ENCODE data around the gene RTN4RL1.
A peak's percentile ranks its signal among the peaks of the same experiment; 100 is the strongest.
"Not testable (repeated sequence)": the region's sequence is repeated elsewhere in the genome, so short reads cannot be mapped to it uniquely, and the experiment has no call there.

Gene RTN4RL1

DNA sequence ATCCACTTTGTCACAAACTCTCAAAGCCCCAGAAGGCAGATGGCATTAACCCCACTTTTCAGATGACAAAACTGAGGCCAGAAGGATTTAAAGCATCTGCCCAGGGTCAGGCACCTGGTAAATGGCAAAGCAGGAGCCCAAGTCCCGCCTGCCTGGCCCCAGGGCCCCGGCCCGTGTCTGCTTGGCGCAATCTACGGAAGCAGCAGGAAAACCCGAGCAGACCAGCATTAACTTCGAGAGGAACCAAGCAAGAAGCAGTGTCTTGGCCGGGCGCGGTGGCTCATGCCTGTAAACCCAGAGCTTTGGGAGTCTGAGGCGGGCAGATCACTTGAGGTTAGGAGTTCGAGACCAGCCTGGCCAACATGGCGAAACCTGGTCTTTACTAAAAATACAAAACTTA is 21.6 kb downstream of the RTN4RL1 start:
- no peak for DNase-seq (ENCODE audit: low read depth)

DNA sequence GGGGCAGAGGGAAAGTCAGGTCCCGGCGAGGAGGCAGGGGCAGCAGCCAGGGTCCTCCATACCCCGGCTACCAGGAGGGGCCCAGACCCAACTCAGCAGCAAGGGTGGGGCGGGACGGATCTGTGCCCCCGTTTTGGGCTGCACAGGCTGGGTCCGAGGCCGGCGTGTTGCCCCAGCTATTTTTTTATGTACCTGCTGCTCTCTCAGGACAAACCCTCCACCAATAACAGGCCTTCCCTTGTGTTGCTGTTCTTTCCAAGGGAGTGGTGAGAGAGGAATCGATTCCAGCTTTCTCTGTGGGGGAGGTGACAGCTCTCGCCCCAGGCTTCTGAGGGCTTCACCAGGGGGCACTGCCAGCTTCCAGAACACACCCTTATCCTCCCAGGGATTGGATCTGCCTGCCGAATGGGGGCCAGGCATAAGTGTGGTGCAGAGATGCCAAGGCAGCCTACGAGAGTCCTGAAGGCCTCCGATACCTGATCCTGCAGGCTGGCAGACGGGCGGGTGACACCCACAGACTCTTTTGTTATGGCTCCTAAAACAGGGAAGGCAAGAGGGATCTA is 22.3 kb downstream of the RTN4RL1 start:
- no peak for DNase-seq (ENCODE audit: low read depth)

DNA sequence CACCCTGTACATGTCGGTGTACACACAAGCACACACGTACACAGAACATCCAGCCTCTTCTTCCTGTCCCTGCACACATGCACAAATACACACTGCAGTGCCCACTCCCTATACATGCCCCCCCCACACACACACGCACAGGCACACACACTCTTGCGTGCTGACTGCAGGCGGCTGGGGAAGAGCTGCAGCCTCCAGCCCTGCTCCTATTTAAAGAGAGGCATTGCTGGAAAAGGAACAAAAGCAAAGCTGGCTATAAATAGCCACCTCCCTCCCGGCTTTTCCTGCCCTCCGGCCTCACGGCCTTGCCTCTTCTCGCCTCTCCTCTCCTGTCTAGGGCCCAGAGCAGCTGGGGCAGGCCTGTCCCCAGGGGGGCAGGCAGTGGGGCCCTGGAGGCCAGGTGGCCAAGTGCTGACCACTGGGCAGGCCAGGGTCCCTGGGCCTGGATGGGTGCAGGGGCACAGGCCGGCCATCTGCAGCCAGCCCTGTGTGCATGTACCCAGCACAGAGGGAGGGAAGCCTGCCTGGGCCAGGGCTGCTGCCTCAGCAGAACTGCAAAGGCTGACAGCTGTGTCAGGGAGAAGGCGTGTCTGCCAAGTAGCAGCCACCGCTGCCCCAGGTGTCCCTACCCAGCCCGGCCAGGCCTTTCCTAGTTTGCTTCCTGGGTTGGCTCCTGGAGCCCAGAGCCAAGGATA is 25.4 kb downstream of the RTN4RL1 start:
- DNase-seq (ENCODE audit: low read depth) = no peak

DNA sequence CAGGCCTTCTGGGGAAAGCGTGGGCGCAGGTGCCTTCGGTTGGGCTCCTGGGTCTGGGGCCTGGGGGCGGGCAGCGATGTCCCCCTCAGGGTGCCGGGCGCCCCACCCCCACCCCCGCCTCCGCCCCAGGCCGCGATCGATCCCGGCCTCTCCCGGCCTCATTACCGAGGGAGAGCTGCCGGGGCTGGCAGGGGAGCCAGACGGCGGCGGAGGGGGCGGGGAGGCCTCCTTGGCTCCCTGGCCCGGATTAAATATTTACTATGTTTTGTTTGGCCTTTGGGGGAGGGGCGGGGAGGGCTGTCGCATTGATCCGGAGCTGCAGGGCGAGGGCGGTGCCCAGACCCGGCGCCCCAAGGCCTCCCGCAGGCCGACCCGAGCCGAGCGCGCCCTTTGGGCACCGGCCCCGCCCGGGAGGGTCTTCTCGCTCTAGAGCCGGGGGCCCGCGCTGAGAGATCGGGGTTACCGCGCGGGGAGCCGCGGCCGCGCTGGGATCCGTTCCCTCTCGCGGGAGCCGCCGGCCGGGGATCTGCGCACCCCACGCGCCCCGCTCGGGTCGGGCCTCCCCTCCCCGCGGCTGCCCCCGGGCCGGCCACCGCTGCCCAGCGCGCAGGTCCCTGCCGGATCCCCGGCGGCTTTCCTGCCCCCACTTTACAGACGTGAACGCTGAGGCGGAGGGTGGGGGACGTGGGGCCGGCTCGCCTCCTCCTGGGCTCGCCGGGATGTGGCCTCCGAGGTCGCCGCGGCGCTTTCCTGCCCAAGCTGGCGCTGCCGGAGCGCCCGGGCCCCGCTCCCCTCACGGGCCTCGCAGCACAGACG is 27.0 kb downstream of the RTN4RL1 start:
- DNase-seq (ENCODE audit: low read depth) = no peak

DNA sequence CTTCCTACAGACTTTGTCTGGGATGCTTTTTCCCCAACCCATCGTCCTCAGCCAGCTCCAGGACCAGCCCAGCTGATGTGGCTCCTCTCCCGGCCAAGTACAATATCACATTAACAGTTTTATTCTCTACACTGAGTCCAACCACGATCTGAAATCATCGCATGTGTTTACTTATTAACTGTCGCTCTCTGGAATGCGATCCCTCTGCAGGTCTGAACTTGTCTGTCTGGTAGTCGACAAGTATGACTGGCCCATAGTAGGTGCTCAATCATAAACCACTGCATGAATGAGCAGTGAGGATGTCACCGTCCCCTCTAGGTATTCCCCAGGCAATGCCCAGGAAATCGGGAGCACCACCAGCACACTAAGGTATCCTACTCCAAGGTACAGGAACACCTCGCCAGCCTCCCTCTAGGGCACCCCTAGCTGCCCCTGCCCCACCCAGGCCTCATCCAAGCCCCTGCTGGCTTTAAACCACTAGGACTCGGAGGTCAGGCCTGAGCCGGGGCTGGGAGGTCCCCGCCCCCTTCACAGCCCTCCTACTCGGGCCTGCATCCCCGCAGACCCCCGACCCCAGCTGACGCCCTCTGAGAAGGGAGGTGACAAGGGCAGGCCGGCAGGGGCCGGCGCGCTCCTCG is 27.7 kb downstream of the RTN4RL1 start:
- DNase-seq (ENCODE audit: low read depth) = no peak

DNA sequence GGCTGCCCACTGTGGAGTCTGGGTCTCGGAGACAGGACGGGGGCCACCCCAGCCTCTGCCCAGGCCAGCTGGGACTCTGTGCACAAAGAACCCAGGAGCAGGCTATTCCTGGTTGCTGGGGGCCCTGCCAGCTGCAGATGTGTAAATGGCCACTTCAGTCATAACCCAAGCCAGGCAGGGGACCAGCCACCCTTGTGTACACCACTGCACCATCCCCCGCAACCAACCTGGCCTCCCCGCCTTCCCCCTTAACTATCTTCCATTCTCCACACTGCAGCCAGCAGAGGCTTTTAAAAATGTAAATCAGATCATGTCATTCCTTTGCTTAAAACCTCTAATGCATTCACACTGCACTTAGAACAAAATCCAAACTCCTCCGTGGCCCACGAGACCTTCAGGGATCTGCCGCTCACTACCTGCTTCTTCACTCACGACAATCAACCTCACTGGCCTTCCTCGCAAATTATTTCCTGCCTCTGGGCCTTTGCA is 28.3 kb downstream of the RTN4RL1 start:
- no peak for DNase-seq (ENCODE audit: low read depth)

DNA sequence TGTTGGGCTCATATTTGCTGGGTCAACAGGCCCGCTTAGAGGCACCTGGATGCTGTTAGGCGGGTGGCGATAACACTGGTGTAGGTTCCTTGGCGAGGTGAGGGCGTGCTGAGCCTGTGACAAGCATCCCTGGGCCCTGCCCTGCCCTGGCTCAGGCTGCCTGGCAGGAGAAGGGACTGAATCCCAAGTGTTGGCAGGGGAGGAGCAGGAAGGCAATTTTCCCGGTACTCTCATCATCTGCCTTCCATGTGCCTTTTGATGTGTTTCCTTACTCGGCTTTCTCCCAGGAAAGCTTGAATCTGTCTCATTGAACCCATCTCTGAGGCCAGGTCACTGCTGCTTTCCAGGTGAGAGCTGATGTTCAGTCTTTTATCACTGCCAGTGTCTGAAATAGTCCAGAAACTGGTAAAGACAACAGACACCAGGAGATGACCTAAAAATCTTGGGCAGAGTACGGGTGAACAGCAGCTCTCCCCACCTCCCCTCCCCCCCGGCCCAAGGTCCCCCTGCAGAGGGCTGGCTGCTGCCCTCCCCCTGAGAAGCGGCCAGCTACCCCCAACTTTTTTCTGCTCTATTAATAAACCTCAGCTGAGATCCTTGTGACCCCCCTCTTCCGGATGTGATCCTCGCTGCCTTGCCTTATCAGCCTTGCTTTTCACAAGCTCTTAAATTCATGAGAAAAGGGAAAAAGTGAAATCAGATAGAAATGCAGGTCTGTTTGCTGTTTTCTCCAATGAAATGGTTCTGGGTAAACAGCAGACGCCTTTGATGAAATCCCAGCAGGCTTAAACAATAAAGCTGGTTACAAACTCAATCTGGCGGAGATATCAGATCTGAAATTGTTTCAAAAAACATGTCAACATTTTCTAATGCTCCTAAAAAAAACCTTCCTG is 29.0 kb downstream of the RTN4RL1 start:
- no peak for DNase-seq (ENCODE audit: low read depth)

DNA sequence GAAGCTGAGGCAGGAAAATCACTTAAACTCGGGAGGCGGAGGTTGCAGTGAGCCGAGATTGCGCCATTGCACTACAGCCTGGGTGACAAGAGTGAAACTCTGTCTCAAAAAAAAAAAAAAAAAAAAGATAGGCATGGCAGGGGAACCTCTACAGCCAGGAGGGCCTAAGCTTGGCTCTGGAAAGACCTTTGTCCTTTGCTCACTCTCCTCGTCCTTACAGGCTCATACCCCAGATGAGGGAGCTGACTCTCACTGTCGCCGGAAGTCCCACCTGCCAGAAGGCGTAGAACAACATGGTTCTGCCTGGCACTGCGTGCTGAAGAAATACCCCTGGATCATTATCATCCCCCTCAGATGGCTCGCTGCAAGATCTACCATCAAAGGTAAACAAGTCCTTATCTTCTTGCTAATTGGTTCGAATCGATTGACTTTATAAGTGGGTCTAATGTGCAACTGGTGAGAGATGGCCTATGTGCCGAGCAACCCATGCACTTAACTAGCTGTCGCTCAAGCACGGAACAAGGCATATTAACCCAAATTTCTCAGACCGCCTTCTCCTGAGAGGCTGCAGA is 29.7 kb downstream of the RTN4RL1 start:
- DNase-seq (ENCODE audit: low read depth) = no peak

DNA sequence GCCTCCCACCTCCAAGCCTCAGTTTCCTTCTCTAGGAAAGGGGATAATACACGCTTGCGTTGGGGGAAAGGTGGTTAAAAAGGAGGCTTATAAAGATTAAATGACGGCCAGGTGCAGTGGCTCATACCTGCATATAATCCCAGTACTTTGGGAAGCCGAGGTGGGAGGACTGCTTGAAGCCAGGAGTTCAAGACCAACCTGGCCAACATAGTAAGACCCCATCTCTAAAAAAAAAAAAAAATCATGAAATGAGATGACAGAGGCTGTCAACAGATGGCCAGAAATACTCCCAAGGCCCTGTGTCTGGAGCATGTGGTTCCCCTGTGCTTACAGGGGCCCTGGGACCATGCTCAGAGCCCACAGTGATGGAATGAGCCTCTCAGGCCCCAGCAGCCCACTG is 30.4 kb downstream of the RTN4RL1 start:
- no peak for DNase-seq (ENCODE audit: low read depth)

DNA sequence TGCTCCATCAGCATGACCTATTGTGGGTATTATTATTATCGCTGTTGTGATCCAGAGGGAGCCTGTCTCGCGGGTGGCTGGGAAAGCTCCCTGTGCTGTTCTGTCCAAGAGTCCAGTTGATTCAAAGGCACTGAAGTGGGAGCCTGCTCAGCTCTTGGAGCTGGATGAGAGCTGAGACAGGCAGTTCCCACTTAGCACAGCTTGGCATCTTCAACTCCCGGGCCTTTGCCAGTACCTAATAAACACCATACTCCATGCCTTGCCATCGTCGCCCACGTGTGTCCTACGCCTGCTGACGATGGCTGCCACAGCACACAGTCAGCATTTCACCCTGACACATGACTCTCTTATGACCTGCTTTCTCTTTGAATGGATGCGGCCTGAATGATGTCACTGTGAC is 32.6 kb downstream of the RTN4RL1 start:
- DNase-seq (ENCODE audit: low read depth) = no peak

DNA sequence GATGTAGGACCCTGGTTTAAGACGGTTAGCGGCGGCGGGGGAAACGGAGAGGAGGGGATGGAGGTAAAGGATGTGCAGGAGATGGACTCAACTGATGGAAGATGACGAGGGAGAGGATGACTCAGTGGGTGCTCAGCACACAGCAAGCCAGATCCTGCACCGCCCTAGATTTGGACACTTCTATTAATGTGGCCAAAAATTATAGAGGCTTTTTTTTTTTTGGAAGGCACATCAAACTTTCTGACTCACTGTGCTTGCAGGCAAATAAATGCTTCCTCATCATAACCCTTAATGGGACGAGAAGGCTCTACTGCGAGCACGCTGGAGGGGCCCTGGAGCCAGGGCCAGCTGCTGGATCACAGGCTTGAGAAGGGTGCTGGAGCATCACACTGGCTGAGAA is 36.0 kb downstream of the RTN4RL1 start:
- peak; percentile 47 for DNase-seq (ENCODE audit: low read depth)

DNA sequence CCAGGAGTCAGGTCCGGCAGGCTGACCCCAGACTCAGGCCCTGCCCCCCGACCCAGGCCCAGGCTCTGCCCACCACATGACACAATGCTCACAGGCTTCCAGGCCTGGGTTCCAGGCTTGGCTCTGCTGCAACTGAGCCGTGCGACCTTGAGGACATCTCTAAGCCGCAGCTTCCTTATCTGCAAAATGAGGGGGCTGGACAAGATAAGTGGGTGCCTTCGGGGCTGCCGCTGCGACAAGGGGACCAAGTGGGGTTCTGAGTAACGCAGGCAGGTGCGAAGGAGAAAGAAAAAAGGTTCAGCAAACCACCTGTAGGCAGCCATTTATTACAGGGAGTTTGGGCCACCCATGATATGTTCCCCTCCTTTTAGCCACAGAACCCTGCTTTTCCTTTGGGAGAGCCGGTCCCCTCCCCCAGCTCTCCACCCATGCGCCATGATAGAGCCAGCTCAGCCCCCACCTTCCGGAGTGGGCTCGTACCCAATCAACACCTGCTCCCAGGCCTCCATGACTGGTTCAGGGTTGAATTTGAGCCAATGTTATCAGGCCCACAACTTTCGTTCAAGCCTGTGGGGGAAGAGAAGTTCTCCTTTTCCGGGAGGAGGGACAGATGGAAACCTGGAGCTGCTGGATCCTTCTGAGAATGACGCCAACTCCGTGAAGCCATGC is 38.2 kb downstream of the RTN4RL1 start:
- DNase-seq (ENCODE audit: low read depth) = no peak

DNA sequence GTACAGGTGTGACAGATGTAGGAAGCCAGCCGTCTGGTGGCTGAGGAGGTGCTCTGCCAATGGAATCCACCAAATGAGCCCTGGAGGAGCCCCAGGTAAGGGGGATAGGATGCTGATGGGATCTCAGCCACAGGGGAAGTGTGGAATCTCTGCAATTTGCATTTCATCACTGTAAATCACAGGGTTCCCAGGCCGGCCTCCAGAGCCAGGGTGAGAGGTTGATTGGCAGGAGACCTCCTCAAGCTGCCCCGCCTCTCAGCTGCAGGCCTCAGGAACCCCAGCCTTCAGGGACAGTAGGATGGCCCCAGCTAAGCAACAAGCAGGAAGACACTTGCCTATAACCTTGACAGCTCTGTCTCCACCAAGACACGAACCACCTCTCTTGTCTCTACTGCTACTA is 39.4 kb downstream of the RTN4RL1 start:
- DNase-seq (ENCODE audit: low read depth) = no peak

DNA sequence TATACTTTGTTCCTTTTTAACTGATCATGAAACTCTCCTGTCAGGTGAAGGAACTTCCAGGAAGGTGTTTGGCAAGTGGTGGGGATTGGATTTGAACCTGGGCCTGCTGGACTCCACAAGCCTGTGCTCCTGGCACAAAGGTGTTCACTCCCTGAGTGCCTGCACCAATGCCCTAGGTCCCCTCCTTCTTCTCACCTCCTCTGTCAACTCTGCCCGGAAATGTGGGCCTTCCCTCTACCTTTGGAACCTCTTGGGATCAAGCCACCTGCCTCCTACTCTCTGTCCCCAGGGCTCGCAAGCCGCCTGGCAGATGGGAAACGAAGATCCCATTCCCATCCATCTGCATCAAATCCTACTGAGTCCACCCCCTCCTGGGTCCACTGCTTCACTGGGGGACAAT is 40.0 kb downstream of the RTN4RL1 start:
- DNase-seq (ENCODE audit: low read depth) = no peak

DNA sequence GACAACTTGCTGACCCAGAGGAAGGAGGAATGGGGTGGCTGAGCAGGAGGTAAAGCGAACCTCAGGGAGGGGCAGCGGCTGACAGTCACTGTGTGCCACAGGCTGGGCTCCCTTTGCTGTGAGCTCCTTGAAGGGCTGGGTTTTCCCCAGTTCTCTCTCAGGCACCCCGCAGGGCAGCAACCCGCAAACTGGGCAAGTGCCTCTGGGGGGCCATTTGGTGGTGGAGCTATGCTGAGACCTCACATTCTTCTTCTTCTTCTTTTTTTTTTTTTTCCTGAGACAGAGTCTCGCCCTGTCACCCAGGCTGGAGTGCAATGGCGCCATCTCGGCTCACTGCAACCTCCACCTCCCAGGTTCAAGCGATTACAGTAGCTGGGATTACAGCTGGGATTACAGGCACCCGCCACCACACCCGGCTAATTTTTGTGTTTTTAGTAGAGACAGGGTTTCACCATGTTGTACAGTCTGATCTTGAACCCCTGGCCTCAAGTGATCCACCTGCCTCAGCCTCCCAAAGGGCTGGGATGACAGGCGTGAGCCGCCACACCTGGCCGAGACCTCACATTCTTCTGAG is 42.3 kb downstream of the RTN4RL1 start:
- not testable (repeated sequence) for DNase-seq (ENCODE audit: low read depth)

DNA sequence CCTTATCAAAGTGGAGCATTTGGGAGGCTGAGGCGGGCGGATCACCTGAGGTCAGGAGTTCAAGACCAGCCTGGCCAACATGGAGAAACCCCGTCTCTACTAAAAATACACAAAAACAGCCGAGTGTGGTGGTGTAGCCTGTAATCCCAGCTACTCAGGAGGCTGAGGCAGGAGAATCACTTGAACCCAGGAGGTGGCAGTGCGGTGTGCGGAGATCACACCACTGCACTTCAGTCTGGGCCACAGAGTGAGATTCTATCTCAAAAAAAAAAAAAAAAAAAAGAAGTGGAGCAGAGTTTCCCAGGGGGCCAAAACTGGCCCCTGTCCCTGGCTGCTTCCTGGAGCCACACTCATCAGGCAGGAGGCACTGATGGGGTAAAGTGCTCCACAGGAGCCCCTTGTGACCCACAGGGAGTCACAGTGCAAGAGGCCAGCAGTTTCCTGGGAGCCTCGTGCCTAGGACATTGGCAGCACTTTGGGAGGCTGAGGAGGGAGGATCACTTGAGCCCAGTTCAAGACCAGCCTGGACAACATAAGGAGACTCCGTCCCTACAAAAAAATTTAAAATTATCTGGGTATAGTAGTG is 44.4 kb downstream of the RTN4RL1 start:
- DNase-seq (ENCODE audit: low read depth) = no peak

DNA sequence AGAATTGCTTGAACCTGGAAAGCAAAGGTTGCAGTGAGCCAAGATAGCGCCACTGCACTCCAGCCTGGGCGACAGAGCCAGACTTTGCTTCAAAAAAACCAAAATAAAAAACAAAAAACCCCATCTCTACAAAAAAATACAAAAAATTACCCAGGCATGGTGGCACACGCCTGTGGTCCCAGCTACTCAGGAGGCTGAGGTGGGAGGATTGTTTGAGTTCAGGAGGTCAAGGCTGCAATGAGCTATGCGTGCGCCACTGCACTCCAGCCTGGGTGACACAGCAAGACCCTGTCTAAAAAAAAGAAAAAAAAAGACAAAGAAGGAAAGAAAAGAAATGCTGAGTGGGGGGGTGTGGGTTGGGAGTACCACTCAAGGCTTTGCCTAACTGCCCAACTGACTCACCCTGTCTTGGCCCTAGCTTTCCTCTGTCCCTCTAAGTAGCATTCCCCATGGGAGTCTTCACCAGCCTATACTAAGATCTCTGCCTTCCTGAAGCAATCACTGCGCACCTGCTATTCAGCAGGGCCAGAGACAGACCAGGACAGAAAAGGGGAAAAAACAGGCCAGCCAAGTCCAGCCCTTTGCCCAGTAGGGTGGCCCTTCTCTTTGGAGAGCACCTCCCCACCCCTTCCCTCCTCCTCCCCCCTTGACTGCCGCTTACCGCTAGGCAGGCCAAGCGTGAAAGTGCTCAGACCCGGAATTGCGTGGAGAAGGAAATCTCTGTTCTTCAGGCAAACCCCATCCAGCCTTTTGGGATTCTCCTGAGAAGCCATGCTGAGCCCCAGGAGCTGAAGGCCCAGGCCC is 45.8 kb downstream of the RTN4RL1 start:
- DNase-seq (ENCODE audit: low read depth) = no peak

DNA sequence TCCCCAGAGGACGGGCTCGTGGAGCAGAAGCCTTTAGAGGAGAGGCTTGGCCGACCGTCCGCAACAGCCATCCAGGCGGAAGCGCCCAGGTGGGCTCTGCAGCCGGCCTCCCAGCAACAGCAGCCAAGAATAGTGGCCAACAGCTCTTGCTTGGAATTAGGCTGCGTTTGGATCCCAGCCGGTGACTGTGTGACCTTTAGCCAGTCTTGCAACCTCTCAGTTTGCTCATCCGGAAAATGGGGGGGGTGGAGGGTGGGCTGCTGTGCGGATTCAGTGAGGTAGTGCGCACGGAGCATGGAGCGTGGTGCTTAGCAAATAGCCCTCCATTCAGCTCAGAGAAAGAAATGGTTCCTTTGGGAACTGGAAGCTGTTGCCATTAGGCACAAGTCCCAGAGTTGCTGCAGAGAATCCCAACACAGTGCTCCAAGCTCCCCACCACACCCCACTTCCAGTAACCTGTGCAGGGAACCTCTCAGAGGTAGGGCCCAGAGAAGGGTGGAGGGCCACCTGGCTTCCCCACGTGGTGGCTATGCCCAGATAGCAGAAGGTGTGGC is 46.7 kb downstream of the RTN4RL1 start:
- no peak for DNase-seq (ENCODE audit: low read depth)

All from HS-27A (cell line).